KMS-11 (cell line): ENCODE measurements around the gene DGKB.

ENCODE experiments used
- H2AFZ ChIP-seq: fragments of 200-600 bp; sonication (generic); 2 replicates; pipeline ENCODE4 v1.6.1; 2016; ENCODE audit warnings: antibody characterized with exemption, mixed run types, low read depth
- H3K27ac ChIP-seq: fragments of 200-600 bp; sonication (generic); 2 replicates; pipeline ENCODE4 v1.6.1; 2016; ENCODE audit warnings: mild to moderate bottlenecking, mixed run types
- H3K27me3 ChIP-seq: fragments of 200-600 bp; sonication (generic); 2 replicates; pipeline ENCODE4 v1.6.1; 2017; ENCODE audit warnings: mild to moderate bottlenecking, low read depth, mixed run types, moderate library complexity; ENCODE audit not compliant: insufficient read depth
- H3K36me3 ChIP-seq: fragments of 200-600 bp; sonication (generic); 2 replicates; pipeline ENCODE4 v1.6.1; 2017; ENCODE audit warnings: mild to moderate bottlenecking, mixed run types; ENCODE audit not compliant: insufficient read depth
- H3K4me1 ChIP-seq: fragments of 200-600 bp; sonication (generic); 2 replicates; pipeline ENCODE4 v1.6.1; 2016; ENCODE audit warnings: mild to moderate bottlenecking, low read depth, mixed run types; ENCODE audit not compliant: poor library complexity, severe bottlenecking
- H3K4me2 ChIP-seq: fragments of 200-600 bp; sonication (generic); 2 replicates; pipeline ENCODE4 v1.7.0; 2016; ENCODE audit warnings: mild to moderate bottlenecking, mixed run types
- H3K4me3 ChIP-seq: fragments of 200-600 bp; sonication (generic); IDR thresholded peaks from 2 replicates; pipeline ENCODE4 v1.6.1; 2017; ENCODE audit warnings: low read depth, low read length, mixed read lengths; ENCODE audit not compliant: insufficient read depth
- H3K79me2 ChIP-seq: fragments of 200-600 bp; sonication (generic); 2 replicates; pipeline ENCODE4 v1.6.1; 2016; ENCODE audit warnings: low read depth, mixed run types; ENCODE audit not compliant: insufficient read depth
- H3K9ac ChIP-seq: fragments of 200-600 bp; sonication (generic); 2 replicates; pipeline ENCODE4 v1.6.1; 2016; ENCODE audit warnings: mild to moderate bottlenecking, mixed run types
- H4K20me1 ChIP-seq: fragments of 200-600 bp; sonication (generic); 2 replicates; pipeline ENCODE4 v1.6.1; 2016; ENCODE audit warnings: mild to moderate bottlenecking, mixed run types; ENCODE audit not compliant: insufficient read depth
- CTCF ChIP-seq: fragments of 200-600 bp; sonication (generic); conservative IDR thresholded peaks from 2 replicates; pipeline ENCODE4 v1.6.1; 2017; ENCODE audit warnings: low read depth, mild to moderate bottlenecking, antibody characterized with exemption, low read length, moderate library complexity, mixed read lengths

The DGKB gene

GRCh38 chr7:14377646-14378266, 524.8 kb downstream of the DGKB start:
- Histone ChIP-seq H3K4me2 (no peak overlapping the region), H3K79me2 (no peaks in the 10 kb centered on the region), H3K9ac (no peak overlapping the region), H3K36me3 (no peaks in the 10 kb centered on the region), H3K27me3 (no peaks in the 10 kb centered on the region), H2AFZ (no peak overlapping the region), H4K20me1 (no peaks in the 10 kb centered on the region), H3K4me3 (no peak overlapping the region), H3K27ac (no peak overlapping the region), H3K4me1 (peaks cover 21% of the 10 kb centered on the region)
- no peak for TF ChIP-seq CTCF

GRCh38 chr7:14376711-14377110, 525.8 kb downstream of the DGKB start:
- no peak for TF ChIP-seq CTCF
- no peak overlapping the region for H3K9ac ChIP-seq
- peaks cover 21% of the 10 kb centered on the region for H3K4me1 ChIP-seq
- no peaks in the 10 kb centered on the region for H3K79me2 ChIP-seq
- H2AFZ ChIP-seq: no peak overlapping the region
- 0 out of 2 replicates have a peak overlapping the region, but pooled peaks have one; percentile 8 for H3K4me2 ChIP-seq
- no peak overlapping the region for H3K4me3 ChIP-seq
- no peaks in the 10 kb centered on the region for H4K20me1 ChIP-seq
- H3K27me3 ChIP-seq: no peaks in the 10 kb centered on the region
- no peaks in the 10 kb centered on the region for H3K36me3 ChIP-seq
- H3K27ac ChIP-seq: no peak overlapping the region

GRCh38 chr7:14375998-14376397, 526.6 kb downstream of the DGKB start:
- Histone ChIP-seq H3K9ac (no peak overlapping the region), H3K27ac (no peak overlapping the region), H3K27me3 (no peaks in the 10 kb centered on the region), H3K4me3 (no peak overlapping the region), H3K36me3 (no peaks in the 10 kb centered on the region), H4K20me1 (no peaks in the 10 kb centered on the region), H2AFZ (no peak overlapping the region), H3K4me2 (no peak overlapping the region), H3K4me1 (peaks cover 21% of the 10 kb centered on the region), H3K79me2 (no peaks in the 10 kb centered on the region)
- TF ChIP-seq CTCF: no peak

GRCh38 chr7:14374336-14374735, 528.2 kb downstream of the DGKB start:
- Histone ChIP-seq H3K36me3 (no peaks in the 10 kb centered on the region), H3K79me2 (no peaks in the 10 kb centered on the region), H2AFZ (no peak overlapping the region), H3K9ac (no peak overlapping the region), H3K4me2 (no peak overlapping the region), H3K4me3 (no peak overlapping the region), H3K27me3 (no peaks in the 10 kb centered on the region), H3K4me1 (peaks cover 21% of the 10 kb centered on the region), H3K27ac (no peak overlapping the region), H4K20me1 (no peaks in the 10 kb centered on the region)
- TF ChIP-seq CTCF: no peak
